ENCODE data around the gene NOPCHAP1. TPM values are rescaled to one million over a fixed set of nuclear protein-coding genes. Genes with fewer than 3 reads are reported as not detected.

Gene NOPCHAP1
- total RNA-seq, 1 experiment from 2014 or later: 25.6 TPM

DNA sequence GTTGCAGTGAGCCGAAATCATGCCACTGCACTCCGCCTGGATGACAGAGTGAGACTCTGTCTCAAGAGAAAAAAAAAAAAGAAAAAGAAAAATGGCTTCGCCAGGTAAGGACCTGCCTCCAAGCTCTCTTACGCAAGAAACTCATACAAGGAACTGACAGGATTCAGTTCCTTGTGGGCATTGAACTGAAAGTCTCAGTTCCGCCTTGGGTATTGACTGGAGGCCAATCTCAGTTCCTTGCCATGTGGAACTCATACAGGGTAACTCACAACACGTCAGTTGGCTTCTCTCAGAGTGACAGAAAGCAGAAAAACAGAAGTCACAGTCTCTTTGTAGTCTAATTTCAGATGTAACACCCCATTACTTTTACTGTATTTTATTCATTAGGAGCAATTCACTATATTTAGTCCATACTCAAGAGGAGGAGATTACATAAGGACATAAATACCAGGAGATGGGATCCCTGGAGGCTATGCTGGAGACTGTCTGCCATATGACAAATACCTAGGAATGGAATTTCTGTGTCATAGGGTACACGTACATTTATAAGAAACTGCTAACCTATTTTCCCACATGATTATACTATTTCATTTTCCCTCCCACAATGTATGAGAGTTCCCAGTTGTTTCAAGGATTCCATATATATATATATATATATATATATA is 11.4 kb upstream of the NOPCHAP1 start:
- no peak overlapping the region for H3K4me3 ChIP-seq (replicated peaks in 1 of 2; ENCODE audit: low read depth in 1 of 2, low read length in 2 of 2)
- DNase-seq (ENCODE audit: low read depth, low spot score) (no peak), ATAC-seq (no peak)
- ChIA-PET POLR2A (no interaction called here), RAD21 (ENCODE audit: low non-redundant PET in 1 of 2, low total read pairs in 2 of 2, uncharacterized antibody in 2 of 2, unreplicated experiment in 2 of 2) (no interaction called here), CTCF (no interaction called here)
- TF ChIP-seq CEBPB (IDR thresholded peaks at IDR 0.05; ENCODE audit: low read depth) (0 out of 2 replicates have a peak, but pooled peaks have one; percentile 30), EGR1 (IDR thresholded peaks at IDR 0.05; ENCODE audit: low read depth) (no peak)
- H3K4me1 ChIP-seq (ENCODE audit: control insufficient read depth in 1 of 2, insufficient read depth in 2 of 2, low read length in 2 of 2): peaks cover 0 to 14% of the 10 kb centered on the region in 2 experiments; a peak in 2 of 4 replicates
- H2AFZ ChIP-seq (ENCODE audit: low read depth, low read length, poor library complexity, severe bottlenecking): peak overlapping the region; percentile 82
- no peak overlapping the region for H3K9ac ChIP-seq (ENCODE audit: low read length)
- no peaks in the 10 kb centered on the region for H3K27me3 ChIP-seq (ENCODE audit: insufficient read depth, low read length)
- no peaks in the 10 kb centered on the region for H4K20me1 ChIP-seq (ENCODE audit: insufficient read depth)
- no peaks in the 10 kb centered on the region for H3K36me3 ChIP-seq (ENCODE audit: control insufficient read depth in 1 of 2, insufficient read depth in 2 of 2, low read length in 2 of 2)
- H3K79me2 ChIP-seq (ENCODE audit: insufficient read depth, low read length): no peaks in the 10 kb centered on the region
- BruUV-seq (replicated peaks): no TSS peak
- no peak overlapping the region for H3K27ac ChIP-seq (ENCODE audit: low read depth, low read length)
- intact Hi-C loops (cut with micrococcal nuclease): no loop called here
- H3K9me3 ChIP-seq (ENCODE audit: control insufficient read depth in 1 of 2, insufficient read depth in 1 of 2, low read depth in 1 of 2, low read length in 2 of 2): no peaks in the 10 kb centered on the region
- no peaks in the 10 kb centered on the region for H3K9me2 ChIP-seq (ENCODE audit: insufficient read depth)
- no peak overlapping the region for H3K4me2 ChIP-seq (ENCODE audit: low read length)

DNA sequence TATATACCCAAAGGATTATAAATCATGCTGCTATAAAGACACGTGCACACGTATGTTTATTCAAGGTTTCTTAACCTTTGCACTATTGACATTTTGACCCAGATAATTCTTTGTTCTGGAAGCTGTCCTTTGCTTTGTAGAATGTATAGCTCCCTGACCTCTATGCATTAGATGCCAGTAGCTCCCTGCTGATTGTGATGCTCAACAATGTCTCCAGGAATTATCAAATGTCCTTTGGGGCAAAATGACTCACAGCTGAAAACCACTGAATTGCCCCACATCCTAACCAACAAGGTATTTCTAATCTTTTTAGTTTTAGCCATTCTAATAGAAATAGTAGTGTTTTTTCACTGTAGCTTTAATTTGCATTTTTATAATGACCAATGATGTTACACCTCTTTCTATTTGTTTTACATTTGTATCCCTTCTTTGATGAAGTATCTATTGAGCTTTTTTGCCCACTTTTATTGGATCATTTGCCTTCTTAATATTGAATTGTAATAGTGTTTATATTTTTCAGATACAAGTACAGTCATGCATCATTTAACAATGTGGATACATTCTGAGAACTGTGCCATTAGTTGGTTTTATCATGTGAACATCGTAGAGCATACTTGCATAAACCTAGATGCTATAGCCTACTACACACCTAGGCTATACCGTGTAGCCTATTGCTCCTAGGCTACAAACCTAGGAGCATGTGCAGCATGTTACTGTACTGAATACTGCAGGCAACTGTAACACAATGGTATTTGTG is 10.4 kb upstream of the NOPCHAP1 start:
- no peak overlapping the region for H3K9ac ChIP-seq (ENCODE audit: low read length)
- no peaks in the 10 kb centered on the region for H3K36me3 ChIP-seq (ENCODE audit: control insufficient read depth in 1 of 2, insufficient read depth in 2 of 2, low read length in 2 of 2)
- H3K9me2 ChIP-seq (ENCODE audit: insufficient read depth): no peaks in the 10 kb centered on the region
- ChIA-PET POLR2A (no interaction called here), CTCF (no interaction called here), RAD21 (ENCODE audit: low non-redundant PET in 1 of 2, low total read pairs in 2 of 2, uncharacterized antibody in 2 of 2, unreplicated experiment in 2 of 2) (no interaction called here)
- no TSS peak for BruUV-seq (replicated peaks)
- no peaks in the 10 kb centered on the region for H3K27me3 ChIP-seq (ENCODE audit: insufficient read depth, low read length)
- no peak overlapping the region for H3K4me2 ChIP-seq (ENCODE audit: low read length)
- H3K27ac ChIP-seq (ENCODE audit: low read depth, low read length): no peak overlapping the region
- H3K4me3 ChIP-seq (replicated peaks in 1 of 2; ENCODE audit: low read depth in 1 of 2, low read length in 2 of 2): no peak overlapping the region
- no peaks in the 10 kb centered on the region for H3K79me2 ChIP-seq (ENCODE audit: insufficient read depth, low read length)
- no peaks in the 10 kb centered on the region for H3K9me3 ChIP-seq (ENCODE audit: control insufficient read depth in 1 of 2, insufficient read depth in 1 of 2, low read depth in 1 of 2, low read length in 2 of 2)
- H3K4me1 ChIP-seq (ENCODE audit: control insufficient read depth in 1 of 2, insufficient read depth in 2 of 2, low read length in 2 of 2): peaks cover 0 to 14% of the 10 kb centered on the region in 2 experiments; a peak in 2 of 4 replicates
- ATAC-seq (no peak), DNase-seq (ENCODE audit: low read depth, low spot score) (no peak)
- no peaks in the 10 kb centered on the region for H4K20me1 ChIP-seq (ENCODE audit: insufficient read depth)
- H2AFZ ChIP-seq (ENCODE audit: low read depth, low read length, poor library complexity, severe bottlenecking): no peak overlapping the region
- intact Hi-C loops (cut with micrococcal nuclease): no loop called here
- TF ChIP-seq ZFX (IDR thresholded peaks at IDR 0.05): no peak
- TF ChIP-seq, protein P1, sequence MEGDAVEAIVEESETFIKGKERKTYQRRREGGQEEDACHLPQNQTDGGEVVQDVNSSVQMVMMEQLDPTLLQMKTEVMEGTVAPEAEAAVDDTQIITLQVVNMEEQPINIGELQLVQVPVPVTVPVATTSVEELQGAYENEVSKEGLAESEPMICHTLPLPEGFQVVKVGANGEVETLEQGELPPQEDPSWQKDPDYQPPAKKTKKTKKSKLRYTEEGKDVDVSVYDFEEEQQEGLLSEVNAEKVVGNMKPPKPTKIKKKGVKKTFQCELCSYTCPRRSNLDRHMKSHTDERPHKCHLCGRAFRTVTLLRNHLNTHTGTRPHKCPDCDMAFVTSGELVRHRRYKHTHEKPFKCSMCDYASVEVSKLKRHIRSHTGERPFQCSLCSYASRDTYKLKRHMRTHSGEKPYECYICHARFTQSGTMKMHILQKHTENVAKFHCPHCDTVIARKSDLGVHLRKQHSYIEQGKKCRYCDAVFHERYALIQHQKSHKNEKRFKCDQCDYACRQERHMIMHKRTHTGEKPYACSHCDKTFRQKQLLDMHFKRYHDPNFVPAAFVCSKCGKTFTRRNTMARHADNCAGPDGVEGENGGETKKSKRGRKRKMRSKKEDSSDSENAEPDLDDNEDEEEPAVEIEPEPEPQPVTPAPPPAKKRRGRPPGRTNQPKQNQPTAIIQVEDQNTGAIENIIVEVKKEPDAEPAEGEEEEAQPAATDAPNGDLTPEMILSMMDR (IDR thresholded peaks at IDR 0.05 in 2 of 3, conservative IDR thresholded peaks at IDR 0.05 in 1 of 3; ENCODE audit: borderline replicate concordance in 1 of 3, insufficient read depth in 1 of 3, low read depth in 2 of 3, low read length in 2 of 3): no peak
- TF ChIP-seq YY1 (IDR thresholded peaks at IDR 0.05; ENCODE audit: extremely low read depth, insufficient replicate concordance, low read depth, low read length): no peak
- TF ChIP-seq EGR1 (IDR thresholded peaks at IDR 0.05; ENCODE audit: low read depth): no peak
- no peak for TF ChIP-seq EZH2phosphoT487 (IDR thresholded peaks at IDR 0.05; ENCODE audit: borderline replicate concordance)
- no peak for TF ChIP-seq CEBPB (IDR thresholded peaks at IDR 0.05; ENCODE audit: low read depth)
- TF ChIP-seq RAD21 (IDR thresholded peaks at IDR 0.05; ENCODE audit: low read depth): no peak
- no peak for TF ChIP-seq SP1 (IDR thresholded peaks at IDR 0.05; ENCODE audit: low read depth)
- TF ChIP-seq, protein P2, sequence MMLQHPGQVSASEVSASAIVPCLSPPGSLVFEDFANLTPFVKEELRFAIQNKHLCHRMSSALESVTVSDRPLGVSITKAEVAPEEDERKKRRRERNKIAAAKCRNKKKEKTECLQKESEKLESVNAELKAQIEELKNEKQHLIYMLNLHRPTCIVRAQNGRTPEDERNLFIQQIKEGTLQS (IDR thresholded peaks at IDR 0.05): no peak
- no peak for TF ChIP-seq SIN3A (IDR thresholded peaks at IDR 0.05; ENCODE audit: low read depth)
- TF ChIP-seq CBX3 (IDR thresholded peaks at IDR 0.05; ENCODE audit: low read depth): no peak
- TF ChIP-seq JUND (IDR thresholded peaks at IDR 0.05): no peak
- TF ChIP-seq, protein P3, sequence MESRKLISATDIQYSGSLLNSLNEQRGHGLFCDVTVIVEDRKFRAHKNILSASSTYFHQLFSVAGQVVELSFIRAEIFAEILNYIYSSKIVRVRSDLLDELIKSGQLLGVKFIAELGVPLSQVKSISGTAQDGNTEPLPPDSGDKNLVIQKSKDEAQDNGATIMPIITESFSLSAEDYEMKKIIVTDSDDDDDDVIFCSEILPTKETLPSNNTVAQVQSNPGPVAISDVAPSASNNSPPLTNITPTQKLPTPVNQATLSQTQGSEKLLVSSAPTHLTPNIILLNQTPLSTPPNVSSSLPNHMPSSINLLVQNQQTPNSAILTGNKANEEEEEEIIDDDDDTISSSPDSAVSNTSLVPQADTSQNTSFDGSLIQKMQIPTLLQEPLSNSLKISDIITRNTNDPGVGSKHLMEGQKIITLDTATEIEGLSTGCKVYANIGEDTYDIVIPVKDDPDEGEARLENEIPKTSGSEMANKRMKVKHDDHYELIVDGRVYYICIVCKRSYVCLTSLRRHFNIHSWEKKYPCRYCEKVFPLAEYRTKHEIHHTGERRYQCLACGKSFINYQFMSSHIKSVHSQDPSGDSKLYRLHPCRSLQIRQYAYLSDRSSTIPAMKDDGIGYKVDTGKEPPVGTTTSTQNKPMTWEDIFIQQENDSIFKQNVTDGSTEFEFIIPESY (IDR thresholded peaks at IDR 0.05; ENCODE audit: extremely low read depth, insufficient replicate concordance, low read length): no peak
